SKM-1 treated with dmso at 0.1 percent for 144 hours (cell line): Measurements from ENCODE around the gene SLC35F4.
"Not testable (repeated sequence)": the region's sequence is repeated elsewhere in the genome, so short reads cannot be mapped to it uniquely, and the experiment has no call there.

Experiments
- DNase-seq: peaks from one replicate; lab custom pipeline; 2025; ENCODE audit not compliant: unreplicated experiment; lab: John Stamatoyannopoulos, UW

Gene SLC35F4

GRCh38 chr14:57865403-57866198, at the start of gene SLC35F4:
Gene SLC35F4 (minus strand): TSS chr14:57866092.
- no peak for DNase-seq

GRCh38 chr14:57909626-57910025, 43.7 kb upstream of the SLC35F4 start:
- no peak for DNase-seq

- DNase-seq, result no peak
These were observed 38.1 kb upstream of the SLC35F4 start for GRCh38 chr14:57903954-57904353.

GRCh38 chr14:57898837-57899572, 33.1 kb upstream of the SLC35F4 start:
- DNase-seq, result no peak

GRCh38 chr14:57897144-57897748, 31.4 kb upstream of the SLC35F4 start:
- no peak for DNase-seq

GRCh38 chr14:57889245-57889644, 23.4 kb upstream of the SLC35F4 start:
- DNase-seq, result no peak

- DNase-seq, result no peak
These were observed 18.3 kb upstream of the SLC35F4 start for GRCh38 chr14:57884175-57884574.

GRCh38 chr14:57883061-57883460, 17.2 kb upstream of the SLC35F4 start:
- no peak for DNase-seq

- no peak for DNase-seq
These were observed 13.6 kb upstream of the SLC35F4 start for GRCh38 chr14:57879516-57879915.

- DNase-seq, result no peak
These were observed 10.1 kb upstream of the SLC35F4 start for GRCh38 chr14:57875985-57876384.

GRCh38 chr14:57875296-57875695, 9.4 kb upstream of the SLC35F4 start:
- no peak for DNase-seq

GRCh38 chr14:57871459-57872080, 5.7 kb upstream of the SLC35F4 start:
- no peak for DNase-seq

- no peak for DNase-seq
These were observed 5.0 kb upstream of the SLC35F4 start for GRCh38 chr14:57870686-57871457.

GRCh38 chr14:57869617-57870016, 3.7 kb upstream of the SLC35F4 start:
- DNase-seq, result no peak

- no peak for DNase-seq
These were observed 360 bp upstream of the SLC35F4 start for GRCh38 chr14:57866199-57866705.

- no peak for DNase-seq
These were observed 858 bp downstream of the SLC35F4 start for GRCh38 chr14:57865066-57865402.

GRCh38 chr14:57864659-57865058, 1.2 kb downstream of the SLC35F4 start:
- no peak for DNase-seq

GRCh38 chr14:57863471-57863870, 2.4 kb downstream of the SLC35F4 start:
- DNase-seq, result no peak

- DNase-seq, result not testable (repeated sequence)
These were observed 10.2 kb downstream of the SLC35F4 start for GRCh38 chr14:57855666-57856065.

GRCh38 chr14:57854571-57854970, 11.3 kb downstream of the SLC35F4 start:
- no peak for DNase-seq

- DNase-seq, result no peak
These were observed 14.5 kb downstream of the SLC35F4 start for GRCh38 chr14:57851354-57851753.
